ENCODE results near the gene ERG. TPM values are rescaled to one million over a fixed set of nuclear protein-coding genes. Genes with fewer than 3 reads are reported as not detected.

Gene ERG
- total RNA-seq, 3 donors from 2014 or later (not counting 1 experiment from before 2014, with no cell fraction given), result 0.36 to 0.58 TPM; not detected in 1

- Histone ChIP-seq H3K9me3 (ENCODE audit: control insufficient read depth, insufficient read depth, low read length) (no peaks in the 10 kb centered on the region), H3K27ac (ENCODE audit: low read length) (no peak overlapping the region), H3K4me1 (ENCODE audit: control insufficient read depth, insufficient read depth, low read length) (peaks cover 6% of the 10 kb centered on the region), H3K4me3 (ENCODE audit: low read length) (no peak overlapping the region), H3K36me3 (ENCODE audit: control insufficient read depth, insufficient read depth, low read length) (no peaks in the 10 kb centered on the region), H3K27me3 (ENCODE audit: control insufficient read depth, insufficient read depth, low read length) (no peaks in the 10 kb centered on the region)
- Mint-ChIP-seq H3K27me3 (ENCODE audit: low read depth in 2 of 2) (peaks cover 13 to 26% of the 10 kb centered on the region in 2 donors), H3K27ac (no peak overlapping the region), H3K36me3 (no peaks in the 10 kb centered on the region), H3K9me3 (no peaks in the 10 kb centered on the region), H3K4me1 (no peaks in the 10 kb centered on the region), H3K4me3 (no peak overlapping the region)
- TF ChIP-seq CTCF (IDR thresholded peaks at IDR 0.05), result peak; percentile 90
- DNase-seq (peak; percentile 67 to 81), ATAC-seq (peak; percentile 73 to 91 (median 75))
- intact Hi-C loops (cut with micrococcal nuclease), result loop anchor here (1.0 to 10.0 kb wide), 3 partner anchors 137 to 681 kb away; no protein-coding TSS in a partner anchor
- 10% methylated on average over 20 of the region's 20 CpGs for WGBS (ENCODE audit: insufficient coverage)
Measured at GRCh38 chr21:38355992-38356781, 142.1 kb downstream of the ERG start.

GRCh38 chr21:38355353-38355752 is 142.9 kb downstream of the ERG start:
- Mint-ChIP-seq H3K36me3 (no peaks in the 10 kb centered on the region), H3K27me3 (ENCODE audit: low read depth in 2 of 2) (peaks cover 10 to 25% of the 10 kb centered on the region in 2 donors), H3K9me3 (no peaks in the 10 kb centered on the region), H3K4me3 (no peak overlapping the region), H3K4me1 (no peaks in the 10 kb centered on the region), H3K27ac (no peak overlapping the region)
- ATAC-seq, result no peak
- Histone ChIP-seq H3K27ac (ENCODE audit: low read length) (no peak overlapping the region), H3K4me3 (ENCODE audit: low read length) (no peak overlapping the region), H3K27me3 (ENCODE audit: control insufficient read depth, insufficient read depth, low read length) (no peaks in the 10 kb centered on the region), H3K4me1 (ENCODE audit: control insufficient read depth, insufficient read depth, low read length) (peaks cover 6% of the 10 kb centered on the region), H3K36me3 (ENCODE audit: control insufficient read depth, insufficient read depth, low read length) (no peaks in the 10 kb centered on the region), H3K9me3 (ENCODE audit: control insufficient read depth, insufficient read depth, low read length) (no peaks in the 10 kb centered on the region)
- no peak for TF ChIP-seq CTCF (IDR thresholded peaks at IDR 0.05)
- WGBS (ENCODE audit: insufficient coverage), result 86% methylated on average over 4 of the region's 4 CpGs
- no peak for DNase-seq
- intact Hi-C loops (cut with micrococcal nuclease), result loop anchor here (10.0 kb wide), 1 partner anchor 681 kb away; no protein-coding TSS in a partner anchor

DNA sequence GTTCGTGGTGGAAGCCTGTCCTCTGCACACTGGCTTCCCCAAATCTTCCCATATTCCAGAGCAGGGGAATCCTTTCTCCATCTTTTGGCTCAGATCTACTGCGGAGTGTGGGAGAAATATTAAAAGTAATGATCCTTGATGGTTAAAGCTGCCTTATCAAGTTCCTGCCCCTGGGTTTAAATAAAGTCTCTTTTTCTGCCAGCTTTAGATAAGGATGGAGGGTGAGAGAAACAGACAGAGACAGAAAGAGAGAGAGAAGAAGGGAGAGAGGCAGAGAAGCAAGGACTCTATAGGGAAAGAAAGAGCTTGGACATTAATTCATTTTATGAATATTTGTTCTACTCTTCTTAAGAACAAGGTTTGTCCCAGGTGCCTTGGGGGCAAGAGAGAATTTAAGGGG is 143.5 kb downstream of the ERG start:
- H3K36me3 ChIP-seq (ENCODE audit: control insufficient read depth, insufficient read depth, low read length), result no peaks in the 10 kb centered on the region
- no peak for DNase-seq
- H3K4me3 Mint-ChIP-seq, result no peak overlapping the region
- H3K36me3 Mint-ChIP-seq, result no peaks in the 10 kb centered on the region
- H3K4me1 ChIP-seq (ENCODE audit: control insufficient read depth, insufficient read depth, low read length), result peaks cover 6% of the 10 kb centered on the region
- H3K4me3 ChIP-seq (ENCODE audit: low read length), result no peak overlapping the region
- no peak for TF ChIP-seq CTCF (IDR thresholded peaks at IDR 0.05)
- no peaks in the 10 kb centered on the region for H3K9me3 ChIP-seq (ENCODE audit: control insufficient read depth, insufficient read depth, low read length)
- no peaks in the 10 kb centered on the region for H3K9me3 Mint-ChIP-seq
- H3K4me1 Mint-ChIP-seq, result no peaks in the 10 kb centered on the region
- H3K27ac ChIP-seq (ENCODE audit: low read length), result no peak overlapping the region
- 61% methylated on average over 2 of the region's 2 CpGs for WGBS (ENCODE audit: insufficient coverage)
- H3K27me3 ChIP-seq (ENCODE audit: control insufficient read depth, insufficient read depth, low read length), result no peaks in the 10 kb centered on the region
- H3K27ac Mint-ChIP-seq, result no peak overlapping the region
- peaks cover 16 to 28% of the 10 kb centered on the region in 2 donors for H3K27me3 Mint-ChIP-seq (ENCODE audit: low read depth in 2 of 2)
- ATAC-seq, result no peak
- intact Hi-C loops (cut with micrococcal nuclease), result loop anchor here (10.0 kb wide), 1 partner anchor 680 kb away; no protein-coding TSS in a partner anchor

Measured in natural killer cell (primary cell).